Hepatocyte (in vitro differentiated cells): ENCODE measurements around the gene OR13A1.
"Not testable (repeated sequence)": the region's sequence is repeated elsewhere in the genome, so short reads cannot be mapped to it uniquely, and the experiment has no call there.

Experiments used
- EZH2 ChIP-seq: fragments of 200-600 bp; sonication (generic); IDR thresholded peaks from 2 replicates; pipeline ENCODE4 v1.6.1; 2016; ENCODE audit warnings: antibody characterized with exemption, mild to moderate bottlenecking, borderline replicate concordance
- TF ChIP-seq, protein P1 (sequence below): fragments of 200-600 bp; sonication (generic); IDR thresholded peaks from 2 replicates; pipeline ENCODE4 v1.5.1; 2016; ENCODE audit warnings: antibody characterized with exemption, mild to moderate bottlenecking; ENCODE audit not compliant: poor library complexity

DNA sequence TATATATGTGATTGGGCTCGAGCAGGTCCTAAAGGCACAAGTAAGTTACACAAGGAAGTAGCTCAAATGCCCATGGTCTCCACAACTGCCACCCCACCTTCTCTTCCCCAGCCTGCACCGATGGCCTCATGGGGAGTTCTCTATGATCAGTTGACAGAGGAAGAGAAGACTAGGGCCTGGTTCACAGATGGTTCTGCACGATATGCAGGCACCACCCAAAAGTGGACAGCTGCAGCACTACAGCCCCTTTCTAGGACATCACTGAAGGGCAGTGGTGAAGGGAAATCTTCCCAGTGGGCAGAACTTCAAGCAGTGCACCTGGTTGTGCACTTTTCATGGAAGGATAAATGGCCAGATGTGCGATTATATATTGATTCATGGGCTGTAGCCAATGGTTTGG lies 25.0 kb upstream of the OR13A1 start:
- TF ChIP-seq, protein P1, sequence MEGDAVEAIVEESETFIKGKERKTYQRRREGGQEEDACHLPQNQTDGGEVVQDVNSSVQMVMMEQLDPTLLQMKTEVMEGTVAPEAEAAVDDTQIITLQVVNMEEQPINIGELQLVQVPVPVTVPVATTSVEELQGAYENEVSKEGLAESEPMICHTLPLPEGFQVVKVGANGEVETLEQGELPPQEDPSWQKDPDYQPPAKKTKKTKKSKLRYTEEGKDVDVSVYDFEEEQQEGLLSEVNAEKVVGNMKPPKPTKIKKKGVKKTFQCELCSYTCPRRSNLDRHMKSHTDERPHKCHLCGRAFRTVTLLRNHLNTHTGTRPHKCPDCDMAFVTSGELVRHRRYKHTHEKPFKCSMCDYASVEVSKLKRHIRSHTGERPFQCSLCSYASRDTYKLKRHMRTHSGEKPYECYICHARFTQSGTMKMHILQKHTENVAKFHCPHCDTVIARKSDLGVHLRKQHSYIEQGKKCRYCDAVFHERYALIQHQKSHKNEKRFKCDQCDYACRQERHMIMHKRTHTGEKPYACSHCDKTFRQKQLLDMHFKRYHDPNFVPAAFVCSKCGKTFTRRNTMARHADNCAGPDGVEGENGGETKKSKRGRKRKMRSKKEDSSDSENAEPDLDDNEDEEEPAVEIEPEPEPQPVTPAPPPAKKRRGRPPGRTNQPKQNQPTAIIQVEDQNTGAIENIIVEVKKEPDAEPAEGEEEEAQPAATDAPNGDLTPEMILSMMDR = not testable (repeated sequence)
- not testable (repeated sequence) for TF ChIP-seq EZH2
